Non-pigmented ciliary epithelial cell (primary cell): ENCODE results near the gene ZNF480.
"Not testable (repeated sequence)": the region's sequence is repeated elsewhere in the genome, so short reads cannot be mapped to it uniquely, and the experiment has no call there.

Source experiments
- DNase-seq: peaks from one replicate; pipeline ENCODE4 v3.0.0-alpha.2; 2010; ENCODE audit warnings: low read depth

The ZNF480 gene

DNA sequence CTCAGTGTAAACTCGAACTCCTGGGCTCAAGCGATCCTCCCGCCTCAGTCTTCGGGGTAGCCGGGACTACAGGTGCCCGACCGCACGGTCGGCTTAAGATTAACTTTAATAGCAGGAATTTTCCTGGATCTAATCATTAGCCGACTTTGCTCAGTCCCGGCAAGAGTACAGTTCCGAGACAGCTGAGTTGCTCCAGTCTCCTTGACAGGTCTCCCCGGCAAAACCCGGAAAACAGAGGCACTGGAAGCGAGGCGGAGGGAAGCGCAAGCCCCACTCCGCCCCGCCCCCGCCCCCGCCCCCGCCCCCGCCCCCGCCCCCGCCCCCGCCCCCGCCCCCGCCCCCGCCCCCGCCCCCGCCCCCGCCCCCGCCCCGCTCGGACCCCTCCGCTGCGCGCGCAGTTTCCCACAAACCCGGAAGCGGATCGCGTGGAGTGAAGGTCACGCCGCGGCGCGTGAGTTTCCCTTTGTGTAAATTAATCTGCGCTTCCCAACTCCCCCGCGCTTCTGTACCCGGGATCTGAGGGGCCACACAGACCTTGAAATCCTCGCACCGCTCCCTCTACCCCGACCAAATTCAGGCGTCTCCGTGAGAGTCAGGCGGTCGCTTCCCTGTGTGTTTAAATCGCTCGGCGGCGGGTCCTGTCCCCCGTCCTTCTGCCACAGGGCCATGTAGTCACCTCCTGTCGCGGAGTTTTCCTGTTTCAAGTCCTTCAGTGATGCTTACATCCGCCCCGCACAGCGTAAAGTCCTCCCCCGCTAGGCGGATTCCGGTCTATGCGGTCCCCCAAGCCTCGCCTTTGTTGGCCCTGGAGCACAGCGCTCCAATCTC is at the start of gene ZNF480:
Gene ZNF480, plus strand, starts transcription at position 397 of the 828 bp plus-strand sequence. CDS start 3,244 bp downstream, outside the sequence.
- peak; percentile 28 for DNase-seq

DNA sequence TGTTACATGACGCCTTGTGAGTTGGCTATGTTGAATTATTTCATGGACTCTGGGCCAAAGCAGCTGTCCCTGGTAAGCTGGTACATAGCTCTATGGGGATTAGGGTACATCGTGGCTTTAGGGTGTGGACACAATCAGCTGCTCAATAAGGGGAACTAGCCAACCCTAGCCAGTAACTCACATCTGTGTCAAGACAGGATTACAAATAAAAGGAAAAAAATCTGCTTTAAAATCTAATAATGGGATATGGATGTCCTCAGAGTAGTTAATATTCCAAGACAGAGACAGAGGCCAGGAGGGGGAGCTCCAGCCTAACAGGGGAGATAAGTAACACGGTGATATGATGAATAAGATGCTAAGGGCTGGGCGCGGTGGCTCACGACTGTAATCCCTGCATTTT is 48.7 kb upstream of the ZNF480 start:
- DNase-seq, result no peak

DNA sequence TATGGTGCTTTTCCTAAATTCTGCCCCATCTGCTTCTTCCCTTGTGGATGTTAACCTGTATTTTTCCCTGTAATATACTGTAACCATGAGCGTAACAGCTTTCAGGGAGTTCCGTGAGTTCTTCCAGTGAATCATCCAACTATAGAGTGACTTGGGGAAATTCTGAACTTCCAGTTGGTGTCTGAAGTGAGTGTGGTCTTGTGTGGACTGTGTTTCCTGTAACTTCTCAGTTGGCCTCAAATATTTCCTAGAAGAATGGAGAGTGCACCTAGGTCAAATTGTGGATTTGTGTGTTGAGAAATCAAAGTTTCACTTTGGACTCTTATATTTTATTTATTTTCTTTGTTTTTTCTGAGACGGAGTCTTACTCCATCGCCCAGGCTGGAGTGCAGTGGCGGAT is 38.5 kb upstream of the ZNF480 start:
- no peak for DNase-seq

DNA sequence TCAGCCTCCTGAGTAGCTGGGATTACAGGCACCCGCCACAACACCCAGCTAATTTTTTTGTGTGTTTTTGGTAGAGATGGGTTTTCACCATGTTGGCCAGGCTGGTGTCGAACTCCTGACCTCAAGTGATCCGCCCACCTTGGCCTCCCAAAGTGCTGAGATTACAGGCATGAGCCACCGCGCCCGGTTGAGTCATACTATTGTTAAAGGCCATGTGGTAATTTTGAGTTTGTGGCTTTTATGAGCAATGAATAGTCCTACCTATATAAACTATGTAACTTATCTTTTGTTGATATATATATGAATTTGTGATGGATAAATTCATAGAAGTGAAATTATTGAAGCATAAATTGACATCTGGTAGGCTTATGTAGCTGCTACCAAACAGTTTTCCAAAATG is 31.4 kb upstream of the ZNF480 start:
- DNase-seq, result not testable (repeated sequence)

DNA sequence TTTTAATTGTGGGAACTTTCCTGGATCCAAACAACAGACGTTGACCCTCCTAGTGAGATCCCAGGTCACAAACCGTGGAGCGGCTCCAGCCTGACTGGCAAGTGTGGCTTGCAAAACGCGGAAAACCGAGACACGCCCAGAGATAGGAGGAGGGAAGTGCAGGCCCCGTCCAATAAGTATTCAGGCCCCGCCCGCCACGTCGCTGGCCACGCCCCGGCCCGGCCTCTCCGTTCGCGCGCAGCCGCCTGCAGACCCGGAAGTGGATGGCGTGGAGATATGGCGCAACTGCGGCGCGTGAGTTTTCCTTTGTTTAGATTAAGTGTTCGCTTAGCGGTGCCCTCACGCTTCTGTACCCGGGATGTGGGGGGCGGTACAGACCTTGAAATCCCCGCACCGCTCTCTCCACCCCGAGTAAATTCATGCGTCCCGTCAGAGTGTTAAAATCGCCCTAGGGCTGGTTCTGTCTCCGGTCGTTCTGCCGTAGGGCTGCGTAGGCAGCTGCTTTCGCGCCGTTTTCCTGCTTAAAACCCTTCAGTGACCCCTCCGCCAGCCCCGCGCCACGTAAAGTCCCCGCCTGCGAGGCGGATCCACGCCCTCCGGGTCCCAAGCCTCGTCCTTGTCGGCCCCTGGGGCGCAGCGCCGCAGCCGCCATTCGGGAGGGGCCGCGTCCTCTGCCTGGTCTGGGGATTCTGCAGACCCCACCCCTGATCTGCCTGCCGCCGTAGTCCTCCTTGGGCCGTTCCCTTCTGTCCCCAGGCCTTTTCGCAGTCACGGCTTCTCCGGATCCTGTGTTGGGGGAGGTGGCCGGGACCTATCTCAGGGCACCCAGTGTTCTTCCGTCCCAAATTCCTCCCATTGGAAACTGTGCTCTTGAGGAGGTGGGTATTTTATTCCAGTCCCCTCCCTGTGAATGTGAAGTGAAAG is 27.4 kb upstream of the ZNF480 start, which contains the start of gene ZNF766:
Gene ZNF766, plus strand, starts transcription at position 250 of the 924 bp plus-strand sequence. Its CDS starts 27 bp downstream, at position 277.
- DNase-seq, result peak; percentile 70

DNA sequence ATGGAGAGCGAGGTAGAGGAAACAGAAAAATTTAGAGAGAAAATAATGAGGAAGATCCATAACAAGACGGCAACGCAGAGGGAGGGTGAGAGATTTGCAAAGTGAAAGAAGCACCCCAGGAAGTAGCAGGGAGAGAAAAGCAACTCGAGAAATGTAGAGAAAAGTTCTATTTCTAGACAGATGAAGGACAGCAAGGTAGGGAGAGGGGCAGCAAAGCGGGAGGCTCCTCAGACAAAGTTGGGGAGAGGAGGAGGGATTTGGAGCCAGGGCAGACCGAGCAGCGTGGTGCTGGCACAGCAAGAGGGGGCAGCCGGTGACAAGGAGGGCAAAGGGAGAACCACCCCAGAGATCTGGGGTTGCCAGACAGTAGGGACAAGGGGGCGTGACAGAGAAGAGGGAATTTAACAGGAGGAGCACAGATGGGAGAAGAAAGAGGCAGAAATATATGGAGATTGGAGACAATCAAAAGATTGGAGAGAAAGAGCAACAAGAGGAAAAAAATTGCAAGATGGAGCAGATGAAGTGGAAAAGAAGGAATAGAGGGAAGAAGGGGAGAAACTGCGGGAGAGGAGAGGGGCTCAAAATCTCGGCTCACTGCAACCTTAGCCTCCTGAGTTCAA is 26.6 kb upstream of the ZNF480 start:
- DNase-seq, result no peak

DNA sequence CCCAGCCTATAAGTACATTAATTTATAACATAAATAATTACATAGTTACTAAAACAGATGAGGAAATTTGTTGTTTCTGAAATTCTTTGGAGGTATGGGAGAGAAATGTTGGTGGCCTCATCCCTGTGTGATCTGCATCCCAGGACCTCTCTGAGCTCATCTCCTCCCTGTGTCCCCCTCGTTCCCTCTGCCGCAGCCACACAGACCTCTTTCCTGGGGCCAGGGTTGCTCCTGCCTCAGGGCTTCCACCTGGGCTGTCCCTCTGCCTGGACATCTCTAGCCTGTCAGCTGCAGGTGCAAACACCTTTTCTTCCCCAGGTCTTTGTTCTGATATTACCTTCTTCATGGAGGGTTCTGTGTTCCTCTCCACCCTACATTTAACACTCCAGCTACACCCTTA is 23.7 kb upstream of the ZNF480 start:
- no peak for DNase-seq

DNA sequence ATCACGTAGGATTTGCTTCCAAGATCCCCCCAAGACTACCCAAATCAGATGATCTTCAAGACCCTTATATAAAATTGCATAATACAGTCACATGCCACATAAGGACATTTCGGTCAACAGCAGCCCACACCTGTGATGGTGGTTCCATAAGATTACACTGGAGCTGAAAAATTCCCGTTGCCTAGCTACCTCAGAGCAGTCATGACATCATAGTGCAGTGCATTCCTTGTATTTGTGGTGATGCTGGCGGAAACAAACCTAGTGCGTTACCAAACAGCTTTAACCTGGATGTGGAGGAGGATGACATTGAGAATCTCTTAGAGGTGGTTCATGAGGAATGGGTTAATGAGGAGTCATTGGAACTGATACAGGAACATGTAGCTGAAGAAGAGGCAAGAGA is 22.8 kb upstream of the ZNF480 start:
- no peak for DNase-seq

DNA sequence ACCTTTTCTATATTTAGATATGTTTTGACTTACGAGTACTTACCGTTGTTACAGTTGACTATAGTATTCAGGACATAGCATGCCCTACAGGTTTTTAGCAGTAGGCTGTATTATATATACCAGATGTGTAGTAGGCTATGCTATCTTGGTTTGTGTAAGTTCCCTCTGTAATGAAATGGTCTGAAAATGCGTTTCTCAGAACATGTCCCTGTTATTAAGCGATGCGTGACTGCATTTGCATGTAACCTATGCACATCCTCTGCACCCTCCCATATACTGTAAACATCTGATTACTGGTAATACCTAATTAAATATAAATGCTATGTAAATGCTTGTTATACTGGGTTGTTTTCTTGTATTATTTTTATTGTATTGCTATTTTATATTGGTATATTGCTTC is 21.0 kb upstream of the ZNF480 start:
- no peak for DNase-seq

DNA sequence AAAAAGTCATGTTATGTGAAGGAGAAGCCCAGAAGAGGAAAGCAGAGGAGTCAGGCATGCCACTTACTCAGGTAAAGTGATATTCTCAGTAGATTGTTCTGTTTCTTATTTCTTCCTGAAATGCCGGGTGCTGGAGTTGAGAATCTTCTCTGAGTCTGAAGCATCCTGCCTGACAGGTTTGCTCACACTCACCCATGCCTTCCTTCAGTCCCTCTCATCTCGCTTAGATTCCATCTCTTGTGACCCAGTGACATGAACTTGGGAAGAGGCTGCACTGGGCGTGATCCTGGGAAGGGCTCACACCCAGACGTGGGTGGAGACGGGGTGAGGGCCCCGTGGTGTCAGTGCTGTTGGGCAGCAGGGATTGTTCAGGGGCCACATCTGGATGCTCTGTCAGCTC is 19.5 kb upstream of the ZNF480 start:
- DNase-seq, result no peak

DNA sequence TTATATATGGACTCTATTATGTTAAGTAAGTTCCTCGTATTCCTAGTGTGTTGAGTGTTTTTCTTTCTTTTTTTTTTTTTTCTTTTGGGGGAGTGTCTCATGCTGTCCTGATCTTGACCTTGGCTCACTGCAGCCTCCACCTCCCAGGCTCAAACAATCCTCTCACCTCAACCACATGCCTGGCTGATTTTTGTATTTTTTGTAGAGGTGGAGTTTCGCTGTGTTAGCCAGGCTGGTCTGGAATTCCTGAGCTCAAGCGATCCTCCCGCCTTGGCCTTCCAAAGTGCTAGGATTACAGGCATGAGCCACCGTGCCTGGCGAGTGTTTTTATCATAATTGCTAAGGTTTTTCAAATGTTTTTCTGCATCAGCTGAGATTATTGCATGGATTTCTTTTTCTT is 10.7 kb upstream of the ZNF480 start:
- no peak for DNase-seq

DNA sequence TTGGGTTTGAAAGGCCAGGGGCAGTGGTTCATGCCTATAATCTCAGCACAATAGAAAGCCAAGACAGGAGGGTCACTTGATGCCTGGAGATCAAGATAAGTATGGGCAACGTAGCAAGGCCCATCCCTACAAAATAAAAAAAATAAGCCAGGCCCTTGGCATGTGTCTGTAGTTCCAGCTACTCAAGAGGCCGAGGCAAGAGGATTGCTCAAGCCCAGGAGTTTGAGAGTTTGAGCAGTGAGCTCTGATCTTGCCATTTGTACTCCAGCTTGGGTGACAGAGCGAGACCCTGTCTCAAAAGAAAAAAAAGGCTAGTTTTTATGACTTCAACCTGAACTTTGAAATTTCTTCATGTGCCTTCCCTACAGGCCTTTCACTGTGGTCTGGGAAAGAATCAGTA is 5.2 kb upstream of the ZNF480 start:
- no peak for DNase-seq

DNA sequence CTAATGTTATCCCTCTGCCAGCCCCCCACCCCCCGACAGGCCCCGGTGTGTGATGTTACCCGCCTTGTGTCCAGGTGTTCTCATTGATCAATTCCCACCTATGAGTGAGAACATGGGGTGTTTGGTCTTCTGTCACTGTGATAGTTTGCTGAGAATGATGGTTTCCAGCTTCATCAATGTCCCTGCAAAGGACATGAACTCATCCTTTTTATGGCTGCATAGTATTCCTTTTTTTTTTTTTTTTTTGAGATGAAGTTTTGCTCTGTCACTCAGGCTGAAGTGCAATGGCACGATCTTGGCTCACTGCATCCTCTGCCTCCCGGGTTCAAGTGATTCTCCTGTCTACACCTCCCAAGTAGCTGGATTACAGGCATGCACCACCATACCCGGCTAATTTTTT is 4.0 kb upstream of the ZNF480 start:
- DNase-seq, result not testable (repeated sequence)

DNA sequence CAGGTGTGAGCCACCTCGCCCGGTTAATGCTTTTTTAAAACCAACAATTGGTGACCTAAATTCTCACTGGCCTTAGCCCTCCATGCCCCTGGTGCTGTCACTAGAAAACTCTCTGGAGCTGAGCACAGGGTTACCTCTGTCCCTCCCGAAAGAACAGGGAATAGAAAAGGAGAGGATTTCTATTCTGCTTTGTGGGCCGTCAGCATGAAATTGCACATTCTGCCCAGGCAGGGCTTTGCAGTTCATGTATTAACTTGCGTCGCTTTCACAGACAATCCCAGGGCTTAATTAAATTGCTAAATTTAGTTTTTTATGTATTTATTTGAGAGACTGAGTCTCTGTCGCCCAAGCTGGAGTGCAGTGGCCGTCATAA is 583 bp upstream of the ZNF480 start:
- no peak for DNase-seq

DNA sequence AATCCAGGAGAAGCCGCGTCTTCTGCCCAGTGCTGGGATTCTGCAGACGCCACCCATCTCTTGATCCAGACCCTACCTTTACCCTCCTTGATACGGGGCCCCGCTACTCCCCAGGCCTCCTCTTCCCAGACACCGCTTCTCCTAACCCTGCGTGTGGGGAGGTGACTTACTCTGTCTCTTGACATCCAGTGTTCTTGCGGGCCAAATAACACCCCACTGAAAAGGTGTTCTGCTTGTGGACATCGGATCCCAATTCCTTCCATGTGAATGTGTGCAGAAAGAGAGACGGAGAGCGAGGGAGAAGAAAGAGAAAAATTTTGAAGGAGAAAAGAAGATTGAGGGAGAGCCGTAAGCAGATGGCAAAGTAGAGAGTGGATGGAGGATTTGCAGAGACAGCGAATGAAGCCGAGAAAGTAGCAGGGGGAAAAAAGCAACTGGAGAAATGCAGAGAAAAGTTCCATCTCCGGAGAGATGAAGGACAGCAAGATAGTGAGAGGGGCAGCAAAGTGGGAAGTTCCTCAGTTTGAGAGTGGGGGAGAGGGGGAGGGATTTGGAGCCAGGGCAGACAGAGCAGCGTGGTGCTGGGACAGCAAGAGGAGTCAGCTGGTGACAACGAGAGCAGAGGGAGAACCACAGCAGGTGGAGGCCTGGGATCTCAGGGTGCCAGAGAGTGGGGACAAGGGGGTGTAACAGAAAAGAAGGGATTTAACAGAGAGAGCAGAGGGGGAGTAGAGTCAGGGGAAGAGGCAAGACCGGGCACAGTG is 814 bp downstream of the ZNF480 start:
- no peak for DNase-seq

DNA sequence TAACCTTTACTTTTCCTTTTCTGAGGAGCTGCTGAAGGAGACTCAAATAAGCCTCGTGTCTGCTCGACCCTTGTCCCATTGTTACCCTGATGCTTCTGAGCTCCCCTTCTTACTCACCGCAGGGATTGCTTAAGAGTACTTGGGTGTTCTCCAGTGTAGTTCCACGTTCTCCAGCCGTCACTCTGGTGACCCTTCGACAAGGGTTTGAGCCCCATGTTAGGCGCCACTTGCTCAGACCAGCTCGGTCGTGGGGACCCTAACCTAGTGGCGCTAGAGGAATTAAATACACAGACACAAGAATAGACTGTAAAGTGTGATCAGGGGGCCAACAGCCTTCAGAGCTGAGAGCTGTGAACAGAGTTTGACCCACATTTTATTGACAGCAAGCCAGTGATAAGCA is 10.3 kb downstream of the ZNF480 start:
- DNase-seq, result no peak

DNA sequence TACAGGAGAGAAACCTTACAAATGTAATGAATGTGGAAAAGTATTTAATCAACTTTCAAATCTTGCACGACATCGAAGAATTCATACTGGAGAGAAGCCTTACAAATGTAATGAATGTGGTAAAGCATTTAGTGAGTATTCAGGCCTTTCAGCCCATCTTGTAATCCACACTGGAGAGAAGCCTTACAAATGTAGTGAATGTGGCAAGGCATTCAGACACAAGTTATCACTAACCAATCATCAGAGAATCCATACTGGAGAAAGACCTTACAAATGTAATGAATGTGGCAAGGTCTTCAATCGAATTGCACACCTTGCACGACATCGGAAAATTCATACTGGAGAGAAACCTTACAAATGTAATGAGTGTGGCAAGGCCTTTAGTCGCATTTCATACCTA is 25.5 kb downstream of the ZNF480 start:
- DNase-seq, result no peak

DNA sequence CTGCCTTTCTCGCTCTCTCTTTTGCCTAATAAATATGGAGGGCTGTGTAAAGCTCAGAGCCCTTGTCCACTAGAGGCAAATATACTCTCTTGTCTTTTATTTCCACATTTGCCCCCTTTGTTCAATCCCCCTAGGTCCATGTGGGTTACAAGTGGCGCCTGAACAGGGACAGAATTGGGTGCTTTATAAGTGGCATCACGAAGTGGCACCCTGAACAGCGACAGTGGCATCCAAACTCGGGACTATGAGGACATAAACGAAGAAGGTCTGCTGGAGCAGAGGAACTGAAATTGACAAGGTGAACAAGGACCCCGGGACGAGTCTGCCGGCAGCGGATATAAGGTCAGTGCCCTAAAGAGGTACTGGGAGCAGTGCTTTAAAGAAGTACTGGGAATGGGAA is 34.8 kb downstream of the ZNF480 start:
- no peak for DNase-seq

DNA sequence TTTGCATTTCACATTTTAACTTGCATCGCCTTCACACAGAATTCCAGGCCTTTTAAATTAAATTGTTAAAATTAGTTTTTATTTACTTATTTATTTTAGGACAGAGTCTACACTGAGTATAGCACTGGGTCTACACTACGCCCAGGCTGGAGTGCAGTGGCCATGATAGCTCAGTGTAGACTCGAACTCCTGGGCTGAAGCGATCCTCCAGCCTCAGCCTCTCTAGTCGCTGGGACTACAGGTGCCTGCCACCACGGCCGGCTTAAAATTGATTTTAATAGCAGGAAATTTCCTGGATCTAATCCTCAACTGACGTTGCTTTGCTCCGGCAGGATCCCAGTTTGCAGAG is 38.8 kb downstream of the ZNF480 start:
- DNase-seq, result no peak

DNA sequence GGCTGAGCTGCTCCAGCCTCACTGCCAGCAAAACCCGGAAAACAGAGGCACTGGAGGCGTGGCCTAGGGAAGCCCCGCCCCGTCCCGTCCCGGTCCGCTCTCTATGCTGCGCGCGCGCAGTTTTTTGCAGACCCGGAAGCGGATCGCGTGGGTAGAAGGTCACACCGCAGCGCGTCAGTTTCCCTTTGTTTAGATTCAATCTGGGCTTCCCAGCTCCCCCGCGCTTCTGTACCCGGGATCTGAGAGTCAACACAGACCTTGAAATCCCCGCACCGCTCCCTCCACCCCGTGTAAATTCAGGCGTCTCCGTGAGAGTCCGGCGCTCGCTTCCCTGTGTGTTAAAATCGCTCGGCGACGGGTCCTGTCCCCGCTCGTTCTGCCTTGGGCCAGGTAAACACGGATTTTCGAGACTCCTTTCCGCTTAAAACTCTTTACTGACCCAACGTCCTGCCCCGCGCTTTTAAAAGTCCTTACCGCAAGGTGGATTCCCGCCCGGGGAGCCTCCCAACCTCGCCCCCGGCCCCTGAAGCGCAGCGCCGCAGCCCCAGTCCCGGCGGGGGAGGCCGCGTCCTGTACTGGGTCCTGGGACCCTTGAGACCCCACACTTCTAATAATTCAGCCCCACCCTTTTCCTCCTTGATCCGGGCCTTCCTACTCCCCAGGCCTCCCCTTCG is 39.3 kb downstream of the ZNF480 start, which contains the start of gene ZNF610:
Gene ZNF610, plus strand, starts transcription at position 127 of the 674 bp plus-strand sequence. CDS start 12,930 bp downstream, outside the sequence.
- DNase-seq, result peak; percentile 61

DNA sequence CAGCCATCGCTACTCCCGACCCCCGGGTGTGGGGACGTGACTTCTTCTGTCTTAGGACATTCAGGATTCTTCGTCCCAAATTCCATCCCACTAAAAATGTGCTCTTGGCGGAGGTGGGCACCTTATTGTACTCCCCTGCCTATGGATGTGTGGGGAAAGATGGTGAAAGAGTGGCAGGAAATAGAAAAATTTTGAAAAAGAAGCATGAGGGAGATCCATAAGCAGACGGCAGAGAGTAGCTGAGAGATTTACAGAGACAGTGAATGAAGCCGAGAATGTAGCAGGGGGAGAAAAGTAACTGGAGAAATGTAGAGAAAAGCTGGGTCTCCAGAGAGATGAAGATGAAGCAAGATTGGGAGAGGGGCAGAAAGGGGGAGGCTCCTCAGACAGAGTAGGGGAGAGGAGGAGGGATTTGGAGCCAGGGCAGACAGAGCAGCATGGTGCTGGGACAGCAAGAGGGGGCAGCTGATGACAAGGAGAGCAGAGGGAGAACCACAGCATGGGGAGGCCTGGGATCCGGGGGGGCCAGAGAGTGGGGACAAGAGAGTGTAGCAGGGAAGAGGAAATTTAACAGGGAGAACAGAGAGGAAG is 39.9 kb downstream of the ZNF480 start:
- no peak for DNase-seq
